ENCODE results near the gene PPBP. TPM values are rescaled to one million over a fixed set of nuclear protein-coding genes. Genes with fewer than 3 reads are reported as not detected.

Gene PPBP
- total and polyA plus RNA-seq, 11 donors, result 0.42 to 1.7 (median 0.58) TPM; not detected in 4

DNA sequence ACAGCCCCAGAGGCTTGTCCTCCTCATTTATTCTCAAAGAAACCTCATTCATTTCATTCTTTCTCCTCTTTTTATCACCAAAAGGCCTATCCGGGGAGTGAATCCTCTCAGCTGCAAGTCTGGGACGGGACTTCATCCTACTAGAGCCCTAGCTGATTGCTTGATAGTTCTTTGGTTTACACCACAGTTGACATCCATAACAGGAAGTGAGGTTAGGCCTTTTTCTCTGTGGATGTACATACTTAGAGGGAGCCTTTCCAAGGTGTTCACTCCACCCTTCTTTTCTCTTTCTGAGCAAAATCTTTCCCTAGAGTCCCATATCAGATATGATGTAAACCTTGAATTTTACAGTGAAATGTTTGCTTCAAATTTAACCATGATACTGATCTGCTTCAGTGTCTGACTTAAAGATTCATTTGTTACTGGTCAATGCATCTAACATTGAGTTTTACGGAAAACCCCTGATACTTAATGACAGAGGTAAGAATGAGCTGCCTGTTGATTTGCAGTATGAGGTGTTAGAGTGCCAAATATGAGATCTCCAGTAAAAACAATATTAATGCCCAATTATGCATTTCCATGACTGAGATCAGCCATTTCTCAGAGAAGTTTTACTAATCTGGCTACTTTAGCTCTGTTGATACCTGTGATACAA is 27.3 kb upstream of the PPBP start:
- Histone ChIP-seq H3K27ac (no peak overlapping the region), H3K4me1 (peaks cover 0 to 5% (median 0%) of the 10 kb centered on the region in 12 donors), H3K4me3 (no peak overlapping the region), H3K27me3 (peaks cover 0 to 8% (median 0%) of the 10 kb centered on the region in 9 donors), H3K9me3 (no peaks in the 10 kb centered on the region), H3K36me3 (no peaks in the 10 kb centered on the region)
- WGBS, 4 donors, result 80 to 91% (median 86%) methylated on average over 3 of the region's 3 CpGs
- DNase-seq, result no peak
- TF ChIP-seq POLR2A (IDR thresholded peaks at IDR 0.05), result no peak
- no peak for TF ChIP-seq CTCF (IDR thresholded peaks at IDR 0.05)
- intact Hi-C loops (cut with DNase I), result no loop called here
- ATAC-seq, result no peak

DNA sequence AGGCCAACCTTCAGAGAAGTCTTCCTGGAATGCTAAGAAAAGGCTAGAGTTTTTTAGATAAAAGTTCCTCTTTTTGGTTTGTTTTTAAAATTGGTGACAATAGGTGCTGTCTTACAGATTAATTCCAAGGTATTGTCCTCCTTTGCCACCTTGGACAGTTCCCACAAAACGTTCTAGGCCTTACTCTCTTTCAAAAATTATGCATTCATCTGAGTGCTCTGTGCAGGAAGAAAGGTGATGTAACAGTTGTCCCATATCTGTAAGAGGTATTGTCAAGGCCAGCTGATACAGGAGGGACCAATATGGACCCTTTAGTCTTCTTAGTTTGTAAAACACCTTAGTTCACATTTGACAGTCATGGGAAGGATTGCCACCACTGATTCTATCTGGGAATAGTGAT is 26.3 kb upstream of the PPBP start:
- peaks cover 0 to 8% (median 0%) of the 10 kb centered on the region in 9 donors for H3K27me3 ChIP-seq
- DNase-seq (no peak), ATAC-seq (no peak)
- no peak for TF ChIP-seq POLR2A (IDR thresholded peaks at IDR 0.05)
- 7 to 31% (median 24%) methylated on average over 1 of the region's 1 CpG for WGBS, 4 donors
- intact Hi-C loops (cut with DNase I), result no loop called here
- no peaks in the 10 kb centered on the region for H3K9me3 ChIP-seq
- H3K27ac ChIP-seq, result no peak overlapping the region
- H3K4me3 ChIP-seq, result no peak overlapping the region
- H3K4me1 ChIP-seq, result peaks cover 0 to 5% (median 0%) of the 10 kb centered on the region in 12 donors
- no peaks in the 10 kb centered on the region for H3K36me3 ChIP-seq

DNA sequence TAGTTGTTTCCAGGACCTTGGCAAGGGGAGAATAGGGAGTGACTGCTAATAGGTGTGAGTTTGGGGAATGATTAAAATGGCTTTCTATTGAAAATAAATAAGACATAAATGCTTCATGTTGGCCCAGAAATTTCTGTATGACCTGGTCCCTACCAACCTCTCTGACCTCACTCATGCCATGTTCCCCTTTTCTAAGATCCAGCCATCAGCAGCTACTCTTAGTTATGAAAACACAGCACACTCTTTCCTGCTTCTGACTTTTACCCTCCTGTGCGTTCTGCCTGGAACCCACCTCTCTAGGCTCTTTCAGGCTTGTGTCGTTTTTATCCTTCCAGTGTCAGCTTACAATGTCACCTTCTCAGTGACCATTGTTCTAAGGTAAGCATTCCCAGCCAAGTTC is 25.3 kb upstream of the PPBP start:
- ATAC-seq, result no peak
- no peak for TF ChIP-seq CTCF (IDR thresholded peaks at IDR 0.05)
- no peak for TF ChIP-seq POLR2A (IDR thresholded peaks at IDR 0.05)
- no peak for DNase-seq
- Histone ChIP-seq H3K9me3 (no peaks in the 10 kb centered on the region), H3K4me3 (no peak overlapping the region), H3K27ac (no peak overlapping the region), H3K27me3 (peaks cover 0 to 8% (median 0%) of the 10 kb centered on the region in 9 donors), H3K36me3 (no peaks in the 10 kb centered on the region), H3K4me1 (peaks cover 0 to 1% (median 0%) of the 10 kb centered on the region in 12 donors)
- intact Hi-C loops (cut with DNase I), result no loop called here
- 58 to 80% (median 69%) methylated on average over 2 of the region's 2 CpGs for WGBS, 4 donors

- no peak for DNase-seq
- Histone ChIP-seq H3K27me3 (peaks cover 0 to 8% (median 0%) of the 10 kb centered on the region in 9 donors), H3K9me3 (no peaks in the 10 kb centered on the region), H3K4me3 (no peak overlapping the region), H3K36me3 (no peaks in the 10 kb centered on the region), H3K4me1 (no peaks in the 10 kb centered on the region), H3K27ac (no peak overlapping the region)
- TF ChIP-seq CTCF (IDR thresholded peaks at IDR 0.05), result no peak
- TF ChIP-seq POLR2A (IDR thresholded peaks at IDR 0.05), result no peak
- WGBS, 4 donors, result 79 to 85% (median 82%) methylated on average over 4 of the region's 4 CpGs
- intact Hi-C loops (cut with DNase I), result no loop called here
- ATAC-seq, result no peak
Observed at GRCh38 chr4:74012130-74012529, 24.1 kb upstream of the PPBP start.

DNA sequence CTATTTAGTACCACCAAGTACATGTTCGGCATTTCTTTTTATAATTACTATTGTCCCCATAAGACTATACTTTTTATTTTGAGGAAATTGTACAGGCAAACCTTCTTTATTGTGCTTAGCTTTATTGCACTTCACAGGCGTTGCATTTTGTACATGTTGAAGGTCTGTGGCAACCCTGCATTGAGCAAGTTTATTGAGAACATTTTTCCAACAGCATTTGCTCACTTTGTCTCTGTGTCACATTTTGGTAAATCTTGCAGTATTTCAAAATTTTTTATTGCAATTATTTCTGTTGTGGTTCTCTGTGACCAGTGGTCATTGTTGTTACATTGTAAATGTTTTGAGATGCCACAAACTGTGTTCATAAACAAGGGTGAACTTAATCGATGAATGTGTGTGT is 21.3 kb upstream of the PPBP start:
- intact Hi-C loops (cut with DNase I), result no loop called here
- WGBS, 4 donors, result 84 to 93% (median 90%) methylated on average over 3 of the region's 3 CpGs

More for the DNA sequence above, 21.3 kb upstream of the PPBP start:
- Histone ChIP-seq H3K27ac (no peak overlapping the region), H3K4me1 (peaks cover 0 to 13% (median 0%) of the 10 kb centered on the region in 12 donors), H3K36me3 (no peaks in the 10 kb centered on the region), H3K9me3 (no peaks in the 10 kb centered on the region), H3K4me3 (no peak overlapping the region), H3K27me3 (peaks cover 0 to 4% (median 0%) of the 10 kb centered on the region in 9 donors)
- no peak for TF ChIP-seq CTCF (IDR thresholded peaks at IDR 0.05)
- no peak for TF ChIP-seq POLR2A (IDR thresholded peaks at IDR 0.05)
- ATAC-seq (no peak), DNase-seq (no peak)
